LNCAP (cell line): Measurements from ENCODE around the gene TRAPPC12.

Source experiments
- TF ChIP-seq, protein P1 (sequence below): fragments of 450-650 bp; IDR thresholded peaks from 2 replicates; pipeline ENCODE4 v1.5.1; 2017; ENCODE audit warnings: mild to moderate bottlenecking

TRAPPC12 gene

DNA sequence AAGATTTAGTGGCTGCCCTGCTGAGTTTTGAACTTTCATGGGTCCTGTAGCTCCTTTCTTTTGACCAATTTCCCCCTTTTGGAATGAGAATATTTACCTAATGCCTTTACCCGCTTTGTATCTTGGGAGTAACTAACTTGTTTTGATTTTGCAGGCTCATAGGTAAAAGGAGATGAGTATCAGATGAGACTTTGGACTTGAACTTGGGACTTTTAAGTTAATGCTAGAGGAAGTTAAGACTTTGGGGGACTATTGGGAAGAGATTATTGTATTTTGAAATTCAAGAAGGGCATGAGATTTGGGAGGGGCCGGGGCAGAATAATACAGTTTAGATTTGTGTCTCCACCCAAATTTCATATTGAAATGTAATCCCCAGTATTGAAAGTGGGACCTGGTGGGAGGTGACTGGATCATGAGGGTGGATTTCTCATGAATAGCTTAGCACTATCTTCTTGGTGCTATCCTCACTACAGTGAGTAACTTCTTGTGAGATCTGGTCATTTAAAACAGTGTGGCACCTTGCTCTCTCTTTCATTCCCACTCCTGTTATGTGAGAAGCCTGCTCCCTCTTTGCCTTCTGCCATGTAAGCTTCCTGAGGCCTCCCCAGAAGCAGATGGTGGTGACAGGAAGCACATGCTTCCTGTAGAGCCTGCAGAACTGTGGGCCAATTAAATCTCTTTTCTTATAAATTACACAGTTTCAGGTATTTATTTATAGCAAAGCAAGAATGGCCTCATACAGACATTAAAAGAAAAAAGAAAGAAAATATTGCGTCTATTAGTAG is 133.7 kb downstream of the TRAPPC12 start:
- TF ChIP-seq, protein P1, sequence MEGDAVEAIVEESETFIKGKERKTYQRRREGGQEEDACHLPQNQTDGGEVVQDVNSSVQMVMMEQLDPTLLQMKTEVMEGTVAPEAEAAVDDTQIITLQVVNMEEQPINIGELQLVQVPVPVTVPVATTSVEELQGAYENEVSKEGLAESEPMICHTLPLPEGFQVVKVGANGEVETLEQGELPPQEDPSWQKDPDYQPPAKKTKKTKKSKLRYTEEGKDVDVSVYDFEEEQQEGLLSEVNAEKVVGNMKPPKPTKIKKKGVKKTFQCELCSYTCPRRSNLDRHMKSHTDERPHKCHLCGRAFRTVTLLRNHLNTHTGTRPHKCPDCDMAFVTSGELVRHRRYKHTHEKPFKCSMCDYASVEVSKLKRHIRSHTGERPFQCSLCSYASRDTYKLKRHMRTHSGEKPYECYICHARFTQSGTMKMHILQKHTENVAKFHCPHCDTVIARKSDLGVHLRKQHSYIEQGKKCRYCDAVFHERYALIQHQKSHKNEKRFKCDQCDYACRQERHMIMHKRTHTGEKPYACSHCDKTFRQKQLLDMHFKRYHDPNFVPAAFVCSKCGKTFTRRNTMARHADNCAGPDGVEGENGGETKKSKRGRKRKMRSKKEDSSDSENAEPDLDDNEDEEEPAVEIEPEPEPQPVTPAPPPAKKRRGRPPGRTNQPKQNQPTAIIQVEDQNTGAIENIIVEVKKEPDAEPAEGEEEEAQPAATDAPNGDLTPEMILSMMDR, result no peak

DNA sequence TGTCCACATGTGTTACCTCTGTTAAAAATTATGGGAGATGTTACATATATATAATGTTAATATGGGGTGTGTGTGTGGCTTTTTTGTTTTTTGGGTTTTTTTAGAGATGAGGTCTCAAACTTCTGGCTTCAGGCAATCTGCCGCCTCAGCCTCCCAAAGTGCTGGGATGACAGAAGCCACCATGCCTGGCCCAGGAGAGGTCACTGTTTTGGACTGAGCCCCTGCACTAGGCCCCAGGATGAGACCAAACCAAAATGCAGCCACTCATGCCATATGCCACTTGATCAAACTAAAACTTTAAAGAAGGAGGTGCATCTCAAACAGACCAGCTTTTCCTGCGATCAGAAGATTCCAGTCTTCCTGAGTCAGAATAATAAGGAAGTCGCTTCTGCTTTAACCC is 137.3 kb downstream of the TRAPPC12 start:
- TF ChIP-seq, protein P1, result no peak

DNA sequence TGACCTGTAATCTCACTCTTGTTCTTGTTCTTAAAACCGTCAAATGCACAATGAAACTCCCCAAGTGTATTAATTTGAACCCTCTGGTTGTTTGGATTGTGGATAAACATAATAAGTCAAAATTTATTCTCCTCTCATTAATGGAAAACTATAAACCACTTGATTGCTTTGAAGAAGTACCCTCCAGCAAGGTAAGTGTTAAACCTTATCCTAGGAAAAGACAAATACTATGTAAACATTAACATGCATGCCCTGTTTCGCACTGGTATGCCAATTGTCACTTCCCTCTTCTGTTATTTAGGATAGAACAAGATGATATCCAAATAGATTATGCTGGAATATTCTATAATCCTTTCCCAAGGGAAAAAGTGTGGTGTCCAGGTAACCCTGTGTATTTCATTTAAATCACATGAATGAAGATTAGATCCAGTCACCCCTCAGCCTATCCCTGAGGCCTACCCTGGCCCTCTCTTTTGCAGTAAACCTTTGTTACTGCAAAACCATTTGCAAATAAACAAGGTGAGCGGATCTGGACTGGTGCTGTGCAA is 138.5 kb downstream of the TRAPPC12 start:
- TF ChIP-seq, protein P1, result no peak

DNA sequence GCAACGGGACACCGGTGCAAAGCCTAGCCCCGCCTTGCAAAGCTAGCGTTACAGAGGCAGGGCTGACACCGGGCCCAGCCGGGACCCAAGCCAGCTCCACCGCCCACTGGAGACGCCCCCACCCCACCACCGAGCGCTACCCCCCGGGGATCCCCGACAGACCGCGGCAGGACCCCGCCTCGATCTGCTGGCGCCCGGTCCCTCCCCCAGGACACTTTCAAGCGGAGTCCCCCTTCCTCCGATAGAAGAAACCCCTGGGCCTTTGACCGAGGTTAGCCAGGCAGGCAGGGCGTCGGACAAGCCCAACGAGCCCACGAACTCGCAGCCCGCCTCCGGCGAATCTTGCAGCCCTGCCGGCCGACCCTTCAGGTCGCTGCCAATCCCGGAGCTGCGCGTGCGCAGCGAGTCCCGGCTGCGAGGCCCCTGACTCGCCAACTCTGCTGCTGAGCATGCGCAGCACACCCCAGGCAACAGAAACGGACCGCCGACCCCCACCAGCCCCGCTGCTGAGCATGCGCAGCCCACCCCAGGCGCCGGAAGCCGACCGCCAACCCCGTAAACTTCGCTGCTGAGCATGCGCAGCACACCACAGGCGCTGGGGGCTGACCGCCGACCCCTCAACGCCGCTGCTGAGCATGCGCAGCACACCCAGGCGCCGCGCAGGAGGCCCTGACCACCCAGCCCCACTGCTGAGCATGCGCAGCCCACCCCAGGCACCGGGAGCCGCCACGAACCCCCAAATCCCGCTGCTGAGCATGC is 139.2 kb downstream of the TRAPPC12 start:
- TF ChIP-seq, protein P1, result no peak

DNA sequence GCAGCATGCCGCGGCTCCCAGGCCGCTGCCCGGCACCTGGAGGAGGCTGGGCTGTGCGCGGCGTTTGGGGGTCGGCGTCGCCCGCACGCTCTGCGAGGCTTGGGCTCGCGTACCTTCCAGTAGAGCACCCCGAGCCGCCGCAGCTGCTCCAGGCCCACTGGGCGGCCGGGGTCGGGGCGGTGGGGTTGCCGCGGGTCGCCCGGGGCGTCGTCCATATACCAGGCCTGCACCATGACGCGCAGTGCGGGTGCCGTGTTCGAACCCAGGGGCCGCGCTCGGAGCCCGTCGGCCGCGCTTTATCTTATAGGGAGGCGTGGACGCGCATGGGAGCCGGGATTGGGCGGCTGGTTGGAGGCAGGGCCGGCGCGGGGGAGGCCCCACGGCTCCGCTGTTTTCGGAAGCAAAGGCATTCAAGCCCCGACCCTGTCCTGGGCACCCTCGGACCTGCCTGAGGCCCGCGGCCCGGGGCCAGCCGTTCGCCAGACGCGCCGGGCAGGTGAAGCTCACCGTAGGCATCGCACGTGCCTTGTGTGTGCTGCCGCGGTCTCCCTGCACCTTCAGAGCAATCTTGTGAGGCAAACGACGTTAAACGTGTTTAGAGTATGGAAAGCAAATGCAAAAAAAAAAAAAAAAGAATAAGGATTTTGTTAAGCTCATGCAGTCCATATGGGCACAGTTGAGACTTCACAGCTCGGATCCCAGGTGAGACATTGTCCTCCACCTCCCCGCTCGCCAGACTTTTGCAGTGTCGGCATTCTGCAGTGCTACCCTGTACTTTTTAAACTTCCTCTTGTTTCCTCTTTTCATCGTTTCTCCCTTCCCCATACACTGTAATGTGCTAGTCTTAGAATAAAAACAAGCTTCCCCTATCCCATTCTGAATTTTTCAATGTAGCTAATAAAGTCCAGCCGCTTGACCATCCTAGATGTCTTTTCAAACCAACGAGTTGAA is 140.0 kb downstream of the TRAPPC12 start, which contains the start of gene ADI1:
TSS of gene ADI1 (minus strand) at position 277 of the 951 bp plus-strand sequence. CDS start at position 233, 44 bp downstream.
- TF ChIP-seq, protein P1, result no peak

DNA sequence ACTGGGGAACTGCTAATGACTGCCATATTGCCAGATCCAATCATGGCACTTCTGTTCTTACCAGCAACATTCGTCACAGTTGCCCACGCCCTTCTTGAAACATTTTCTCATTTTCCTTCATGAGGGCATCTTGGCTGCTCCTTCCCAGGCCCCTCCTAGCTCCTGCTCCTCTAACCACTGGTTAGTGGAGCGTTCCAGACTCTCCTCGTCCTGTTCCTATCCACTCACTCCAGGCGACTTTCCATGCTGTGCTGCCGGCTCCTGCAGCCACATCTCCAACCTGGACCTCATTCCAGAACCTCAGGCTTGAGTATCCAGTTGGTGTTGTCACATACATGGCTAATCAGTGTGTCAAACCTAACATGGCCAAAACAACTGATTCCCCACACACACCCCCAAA is 141.1 kb downstream of the TRAPPC12 start:
- TF ChIP-seq, protein P1, result no peak

DNA sequence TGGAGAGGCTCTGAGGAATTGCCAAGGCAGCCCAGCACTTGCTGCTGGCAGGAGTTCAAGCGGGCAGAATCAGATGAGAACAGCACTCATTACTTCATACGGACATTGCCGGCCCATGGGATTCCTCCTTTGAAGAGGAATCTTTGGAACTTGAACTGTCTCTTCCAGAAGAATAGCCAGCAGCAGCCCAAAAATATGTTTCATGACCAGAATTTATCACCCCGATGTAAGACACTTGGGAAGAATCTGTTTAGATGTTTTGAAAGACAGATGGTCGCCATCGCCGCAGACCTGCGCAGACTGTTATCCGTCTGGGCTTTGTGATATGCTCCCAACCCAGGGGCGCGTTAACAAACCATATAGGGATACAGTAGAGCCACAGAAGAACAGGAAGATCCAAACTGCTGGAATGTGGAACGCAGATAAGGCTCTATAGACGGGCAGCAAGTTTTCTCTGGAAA is 143.5 kb downstream of the TRAPPC12 start:
- TF ChIP-seq, protein P1, result no peak
